ENCODE data around the gene SLC52A1. TPM values are rescaled to one million over a fixed set of nuclear protein-coding genes. Genes with fewer than 3 reads are reported as not detected.

The SLC52A1 gene
- total and polyA plus RNA-seq, 5 donors from 2014 or later: 0.22 to 0.41 (median 0.27) TPM; not detected in 2

- peaks cover 18 to 55% (median 38%) of the 10 kb centered on the region in 4 donors for H3K4me1 Mint-ChIP-seq
- H3K27me3 Mint-ChIP-seq: no peaks in the 10 kb centered on the region
- Histone ChIP-seq H3K9me3 (ENCODE audit: control insufficient read depth in 2 of 2, low read length in 2 of 2) (no peaks in the 10 kb centered on the region), H3K27ac (ENCODE audit: insufficient read depth, low read length, poor library complexity, severe bottlenecking) (peak overlapping the region; percentile 93), H3K4me3 (ENCODE audit: low read depth, low read length) (peak overlapping the region; percentile 47), H3K27me3 (ENCODE audit: control insufficient read depth, insufficient read depth, low read length) (no peaks in the 10 kb centered on the region), H3K36me3 (ENCODE audit: control insufficient read depth, insufficient read depth, low read length) (peaks cover 22% of the 10 kb centered on the region), H3K4me1 (ENCODE audit: control insufficient read depth, insufficient read depth, low read length, poor library complexity, severe bottlenecking) (peaks cover 38% of the 10 kb centered on the region)
- peaks cover 14% of the 10 kb centered on the region for H3K36me3 Mint-ChIP-seq
- peak overlapping the region; percentile 94 to 97 (median 96) for H3K27ac Mint-ChIP-seq
- H3K9me3 Mint-ChIP-seq: no peaks in the 10 kb centered on the region
- ATAC-seq (ENCODE audit: low read depth in 2 of 2) (no peak), DNase-seq (no peak)
- H3K4me3 Mint-ChIP-seq: peak overlapping the region; percentile 91 to 96 (median 94)
Observed at GRCh38 chr17:4986403-4986802, 48.8 kb downstream of the SLC52A1 start.

Other genes with a start within 250 kb of the SLC52A1 start
- gene VMO1, start 249.1 kb downstream of the SLC52A1 start, total RNA-seq: not detected
- under 1 TPM in 1 of 4 donors, not detected in 3; 0.71 TPM for gene VMO1, start 249.1 kb downstream of the SLC52A1 start, polyA plus RNA-seq
- gene GLTPD2, start 246.5 kb downstream of the SLC52A1 start, total RNA-seq: 0.39 TPM
- under 1 TPM in 1 of 4 donors, not detected in 3; 0.43 TPM for gene GLTPD2, start 246.5 kb downstream of the SLC52A1 start, polyA plus RNA-seq
- gene PSMB6, start 239.3 kb downstream of the SLC52A1 start, total RNA-seq: 64.7 TPM
- gene PSMB6, start 239.3 kb downstream of the SLC52A1 start, polyA plus RNA-seq: 100 to 1,000 TPM; 281 to 354 (median 319) TPM
- gene PLD2, start 228.3 kb downstream of the SLC52A1 start, total RNA-seq: 36.4 TPM
- gene PLD2, start 228.3 kb downstream of the SLC52A1 start, polyA plus RNA-seq: 1 to 10 TPM; 1.6 to 4.7 (median 1.9) TPM
- gene MINK1, start 202.1 kb downstream of the SLC52A1 start, total RNA-seq: 235 TPM
- 10 to 100 TPM in 3 of 4 donors, 1 to 10 TPM in 1; 9.4 to 13.4 (median 11.6) TPM for gene MINK1, start 202.1 kb downstream of the SLC52A1 start, polyA plus RNA-seq
- gene C17orf107, start 135.9 kb downstream of the SLC52A1 start, total RNA-seq: 45.6 TPM
- gene C17orf107, start 135.9 kb downstream of the SLC52A1 start, polyA plus RNA-seq: 1 to 10 TPM; 1.1 to 1.5 (median 1.3) TPM
- 3.8 TPM for gene CHRNE, start 132.3 kb downstream of the SLC52A1 start, total RNA-seq
- under 1 TPM in 2 of 4 donors, not detected in 2; 0.15 to 0.25 TPM for gene CHRNE, start 132.3 kb downstream of the SLC52A1 start, polyA plus RNA-seq
- gene GP1BA, start 103.1 kb downstream of the SLC52A1 start, total RNA-seq: 1.9 TPM
- under 1 TPM in 2 of 4 donors, not detected in 2; 0.07 to 0.22 TPM for gene GP1BA, start 103.1 kb downstream of the SLC52A1 start, polyA plus RNA-seq
- 22.6 TPM for gene SLC25A11, start 95.4 kb downstream of the SLC52A1 start, total RNA-seq
- 10 to 100 TPM; 69.3 to 78.4 (median 74.4) TPM for gene SLC25A11, start 95.4 kb downstream of the SLC52A1 start, polyA plus RNA-seq
- gene RNF167, start 95.2 kb downstream of the SLC52A1 start, total RNA-seq: 105 TPM
- gene RNF167, start 95.2 kb downstream of the SLC52A1 start, polyA plus RNA-seq: 10 to 100 TPM; 31.5 to 58.2 (median 45.9) TPM
- 865 TPM for gene PFN1, start 86.9 kb downstream of the SLC52A1 start, total RNA-seq
- 1,000 to 10,000 TPM; 2,018 to 2,804 (median 2,386) TPM for gene PFN1, start 86.9 kb downstream of the SLC52A1 start, polyA plus RNA-seq
- gene ENO3, start 84.3 kb downstream of the SLC52A1 start, total RNA-seq: 11.7 TPM
- gene ENO3, start 84.3 kb downstream of the SLC52A1 start, polyA plus RNA-seq: 1 to 10 TPM in 1 of 4 donors, under 1 TPM in 3; 0.29 to 1.6 (median 0.41) TPM
- 52.5 TPM for gene SPAG7, start 67.6 kb downstream of the SLC52A1 start, total RNA-seq
- gene SPAG7, start 67.6 kb downstream of the SLC52A1 start, polyA plus RNA-seq: 100 to 1,000 TPM in 3 of 4 donors, 10 to 100 TPM in 1; 97.9 to 130 (median 106) TPM
- 69.8 TPM for gene CAMTA2, start 47.8 kb downstream of the SLC52A1 start, total RNA-seq
- gene CAMTA2, start 47.8 kb downstream of the SLC52A1 start, polyA plus RNA-seq: 1 to 10 TPM; 4.7 to 7.9 (median 6.0) TPM
- not detected for gene INCA1, start 37.9 kb downstream of the SLC52A1 start, total RNA-seq
- under 1 TPM in 1 of 4 donors, not detected in 3; 0.99 TPM for gene INCA1, start 37.9 kb downstream of the SLC52A1 start, polyA plus RNA-seq
- gene KIF1C, start 37.5 kb downstream of the SLC52A1 start, total RNA-seq: 22.9 TPM
- 1 to 10 TPM; 2.6 to 4.6 (median 3.8) TPM for gene KIF1C, start 37.5 kb downstream of the SLC52A1 start, polyA plus RNA-seq
- gene ZFP3, start 43.0 kb upstream of the SLC52A1 start, total RNA-seq: 2.5 TPM
- 1 to 10 TPM in 2 of 4 donors, under 1 TPM in 2; 0.32 to 2.0 (median 1.3) TPM for gene ZFP3, start 43.0 kb upstream of the SLC52A1 start, polyA plus RNA-seq
- gene ZNF232, start 76.5 kb upstream of the SLC52A1 start, total RNA-seq: 8.0 TPM
- 10 to 100 TPM in 2 of 4 donors, 1 to 10 TPM in 2; 4.6 to 12.3 (median 9.0) TPM for gene ZNF232, start 76.5 kb upstream of the SLC52A1 start, polyA plus RNA-seq
- not detected for gene USP6, start 80.6 kb upstream of the SLC52A1 start, total RNA-seq
- under 1 TPM in 3 of 4 donors, not detected in 1; 0.02 to 0.10 (median 0.06) TPM for gene USP6, start 80.6 kb upstream of the SLC52A1 start, polyA plus RNA-seq
- 3.1 TPM for gene ZNF594, start 156.4 kb upstream of the SLC52A1 start, total RNA-seq
- 1 to 10 TPM in 3 of 4 donors, under 1 TPM in 1; 0.86 to 2.4 (median 1.8) TPM for gene ZNF594, start 156.4 kb upstream of the SLC52A1 start, polyA plus RNA-seq
- gene SCIMP, start 199.4 kb upstream of the SLC52A1 start, total RNA-seq: not detected
- gene SCIMP, start 199.4 kb upstream of the SLC52A1 start, polyA plus RNA-seq: 1 to 10 TPM in 1 of 4 donors, under 1 TPM in 3; 0.19 to 1.2 (median 0.29) TPM
- gene RABEP1, start 246.9 kb upstream of the SLC52A1 start, total RNA-seq: 45.5 TPM
- 10 to 100 TPM; 23.7 to 29.0 (median 26.7) TPM for gene RABEP1, start 246.9 kb upstream of the SLC52A1 start, polyA plus RNA-seq